SK-N-SH treated with all-trans-retinoic acid at 6 μM for 48 hours (cell line): ENCODE results near the gene PNMT.

Experiments
- ARNTL ChIP-seq: fragments of 450-650 bp; formaldehyde crosslinking; IDR thresholded peaks from 2 replicates; pipeline ENCODE4 v1.5.0; 2020; ENCODE audit warnings: low read depth, mild to moderate bottlenecking, moderate library complexity, borderline replicate concordance
- BACH2 ChIP-seq: fragments of 250-450 bp; sonication (Bioruptor Pico); IDR thresholded peaks from 2 replicates; pipeline ENCODE4 v1.9.0; 2021; ENCODE audit warnings: mild to moderate bottlenecking, borderline replicate concordance
- RARB ChIP-seq: fragments of 250-450 bp; sonication (Bioruptor Pico); IDR thresholded peaks from 2 replicates; pipeline ENCODE4 v1.8.0; 2021; ENCODE audit warnings: mild to moderate bottlenecking, moderate library complexity
- ZFP30 ChIP-seq: fragments of 450-650 bp; formaldehyde crosslinking; IDR thresholded peaks from 2 replicates; pipeline ENCODE4 v1.5.0; 2022; ENCODE audit warnings: mild to moderate bottlenecking, moderate library complexity
- TF ChIP-seq, protein P1 (sequence below): fragments of 250-450 bp; sonication (Bioruptor Pico); IDR thresholded peaks from 2 replicates; pipeline ENCODE4 v1.8.0; 2020; ENCODE audit warnings: mild to moderate bottlenecking, moderate library complexity, borderline replicate concordance

DNA sequence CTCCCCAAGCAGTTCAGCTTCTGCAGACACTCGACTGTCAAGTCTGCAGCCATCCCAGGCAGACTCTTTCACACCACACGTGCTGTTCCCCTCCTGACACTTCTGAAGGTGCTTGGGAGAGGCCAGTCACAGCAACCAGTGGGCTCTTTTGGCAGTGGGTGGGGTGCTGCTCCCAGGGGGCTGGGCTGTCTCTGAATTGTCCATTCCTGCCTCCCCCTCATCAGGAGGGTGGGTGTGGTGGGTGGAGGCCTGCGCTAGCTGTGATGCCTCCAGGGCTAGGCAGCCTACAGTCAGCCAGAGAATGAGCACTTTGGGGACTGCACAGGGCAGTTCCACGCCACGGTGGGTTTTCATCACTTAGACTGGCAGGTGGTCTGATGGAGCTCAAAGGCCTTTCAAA, 21.0 kb upstream of the PNMT start:
- TF ChIP-seq, protein P1, sequence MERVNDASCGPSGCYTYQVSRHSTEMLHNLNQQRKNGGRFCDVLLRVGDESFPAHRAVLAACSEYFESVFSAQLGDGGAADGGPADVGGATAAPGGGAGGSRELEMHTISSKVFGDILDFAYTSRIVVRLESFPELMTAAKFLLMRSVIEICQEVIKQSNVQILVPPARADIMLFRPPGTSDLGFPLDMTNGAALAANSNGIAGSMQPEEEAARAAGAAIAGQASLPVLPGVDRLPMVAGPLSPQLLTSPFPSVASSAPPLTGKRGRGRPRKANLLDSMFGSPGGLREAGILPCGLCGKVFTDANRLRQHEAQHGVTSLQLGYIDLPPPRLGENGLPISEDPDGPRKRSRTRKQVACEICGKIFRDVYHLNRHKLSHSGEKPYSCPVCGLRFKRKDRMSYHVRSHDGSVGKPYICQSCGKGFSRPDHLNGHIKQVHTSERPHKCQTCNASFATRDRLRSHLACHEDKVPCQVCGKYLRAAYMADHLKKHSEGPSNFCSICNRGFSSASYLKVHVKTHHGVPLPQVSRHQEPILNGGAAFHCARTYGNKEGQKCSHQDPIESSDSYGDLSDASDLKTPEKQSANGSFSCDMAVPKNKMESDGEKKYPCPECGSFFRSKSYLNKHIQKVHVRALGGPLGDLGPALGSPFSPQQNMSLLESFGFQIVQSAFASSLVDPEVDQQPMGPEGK, result no peak
- no peak for TF ChIP-seq ZFP30 (CRISPR knock-in tag)
- TF ChIP-seq BACH2, result no peak
- TF ChIP-seq ARNTL (CRISPR knock-in tag), result no peak
- TF ChIP-seq RARB (CRISPR knock-in tag), result no peak
